ENCODE results near the gene KIF22.
A peak's percentile ranks its signal among the peaks of the same experiment; 100 is the strongest.

Gene KIF22

GRCh38 chr16:29841631-29842030 is 51.1 kb downstream of the KIF22 start:
- DNase-seq (ENCODE audit: low read depth in 2 of 2): no peak

GRCh38 chr16:29842732-29843346 is 52.3 kb downstream of the KIF22 start:
- no peak for DNase-seq (ENCODE audit: low read depth in 2 of 2)

- DNase-seq (ENCODE audit: low read depth in 2 of 2): no peak
Measured at GRCh38 chr16:29843931-29844330, 53.4 kb downstream of the KIF22 start.

GRCh38 chr16:29844575-29845331 is 54.2 kb downstream of the KIF22 start:
- no peak for DNase-seq (ENCODE audit: low read depth in 2 of 2)

- DNase-seq (ENCODE audit: low read depth in 2 of 2): no peak
Measured at GRCh38 chr16:29845656-29846055, 55.1 kb downstream of the KIF22 start.

GRCh38 chr16:29848420-29849297 is 58.1 kb downstream of the KIF22 start:
- peak in 1 of 2 experiments; percentile 23 for DNase-seq (ENCODE audit: low read depth in 2 of 2)

- DNase-seq (ENCODE audit: low read depth in 2 of 2): no peak
Measured at GRCh38 chr16:29849505-29849904, 59.0 kb downstream of the KIF22 start.

GRCh38 chr16:29850998-29851397 is 60.4 kb downstream of the KIF22 start:
- no peak for DNase-seq (ENCODE audit: low read depth in 2 of 2)

- DNase-seq (ENCODE audit: low read depth in 2 of 2): peak; percentile 39 to 50
Measured at GRCh38 chr16:29852654-29853053, 62.1 kb downstream of the KIF22 start.

- DNase-seq (ENCODE audit: low read depth in 2 of 2): no peak
Measured at GRCh38 chr16:29854520-29855100, 64.1 kb downstream of the KIF22 start.
